ENCODE data around the gene COBL.

Gene COBL

DNA sequence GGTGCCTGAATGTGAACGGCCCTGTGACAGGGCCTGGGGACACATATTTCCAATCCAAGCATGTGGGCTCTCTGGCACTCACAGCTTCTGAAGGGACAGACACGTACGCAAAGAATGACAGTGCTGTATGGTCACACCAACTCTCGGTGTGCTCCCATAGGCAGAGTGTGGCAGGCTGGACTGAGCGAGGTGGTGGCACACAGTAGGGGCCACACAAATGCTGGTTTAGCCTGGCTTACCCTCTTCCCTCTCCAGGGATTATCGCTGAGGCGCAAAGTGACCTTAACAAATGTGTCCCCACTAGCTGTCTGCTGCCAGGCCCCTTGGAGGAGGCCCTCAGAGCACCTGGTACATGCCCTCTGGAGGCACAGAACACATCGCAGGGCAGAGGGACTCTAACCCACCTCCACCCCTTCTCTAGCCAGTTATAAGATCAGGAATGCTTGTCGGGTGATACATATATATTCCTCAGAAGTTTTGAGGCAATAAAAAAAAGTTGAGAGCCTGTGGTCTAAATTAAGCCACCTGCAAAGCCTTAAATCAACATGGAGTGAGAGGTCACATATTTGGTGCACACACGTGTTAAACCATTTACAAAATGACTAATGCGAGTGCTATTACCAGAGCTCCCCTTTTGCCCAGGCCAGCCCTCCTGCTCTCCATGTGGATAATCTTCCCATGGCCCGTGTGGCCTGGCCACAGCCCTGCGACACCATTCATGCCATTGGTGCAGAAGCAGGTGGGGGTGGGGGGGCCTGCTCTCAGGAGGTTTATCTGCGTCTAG lies 271.1 kb downstream of the COBL start:
- no peak for DNase-seq (ENCODE audit: low read depth)

GRCh38 chr7:51043461-51043860 lies 273.1 kb downstream of the COBL start:
- DNase-seq (ENCODE audit: low read depth), result no peak

- no peak for DNase-seq (ENCODE audit: low read depth)
These were observed 275.8 kb downstream of the COBL start for GRCh38 chr7:51040787-51041186.

GRCh38 chr7:51038573-51038972 lies 278.0 kb downstream of the COBL start:
- DNase-seq (ENCODE audit: low read depth), result no peak

GRCh38 chr7:51035716-51036115 lies 280.9 kb downstream of the COBL start:
- no peak for DNase-seq (ENCODE audit: low read depth)

- no peak for DNase-seq (ENCODE audit: low read depth)
These were observed 281.9 kb downstream of the COBL start for GRCh38 chr7:51034521-51035264.

GRCh38 chr7:51033727-51034520 lies 282.7 kb downstream of the COBL start:
- no peak for DNase-seq (ENCODE audit: low read depth)

- DNase-seq (ENCODE audit: low read depth), result no peak
These were observed 284.7 kb downstream of the COBL start for GRCh38 chr7:51031791-51032515.

GRCh38 chr7:51031216-51031615 lies 285.4 kb downstream of the COBL start:
- no peak for DNase-seq (ENCODE audit: low read depth)

DNA sequence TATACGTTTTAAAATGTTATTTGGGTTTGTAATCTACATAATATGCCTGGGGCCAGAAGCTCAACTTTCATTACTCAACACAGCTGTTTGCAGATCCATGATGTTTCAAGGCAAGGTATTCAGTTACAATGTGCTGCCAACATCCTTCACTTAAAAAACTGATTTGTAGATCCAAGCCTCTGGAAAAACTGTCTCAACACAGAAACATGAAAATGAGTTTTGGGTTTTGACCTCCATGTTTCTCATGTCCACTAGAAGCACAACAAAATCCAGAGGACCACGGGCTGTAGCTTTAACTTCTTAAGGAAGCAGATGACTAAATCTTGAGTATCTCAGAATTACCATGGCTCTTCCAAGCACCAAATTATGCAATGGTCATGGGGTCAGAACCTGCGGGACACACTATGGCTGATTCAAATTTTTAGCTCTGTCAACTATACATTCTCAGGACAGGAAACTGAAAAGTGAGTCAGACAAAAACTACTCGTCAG lies 286.9 kb downstream of the COBL start:
- DNase-seq (ENCODE audit: low read depth), result no peak

DNA sequence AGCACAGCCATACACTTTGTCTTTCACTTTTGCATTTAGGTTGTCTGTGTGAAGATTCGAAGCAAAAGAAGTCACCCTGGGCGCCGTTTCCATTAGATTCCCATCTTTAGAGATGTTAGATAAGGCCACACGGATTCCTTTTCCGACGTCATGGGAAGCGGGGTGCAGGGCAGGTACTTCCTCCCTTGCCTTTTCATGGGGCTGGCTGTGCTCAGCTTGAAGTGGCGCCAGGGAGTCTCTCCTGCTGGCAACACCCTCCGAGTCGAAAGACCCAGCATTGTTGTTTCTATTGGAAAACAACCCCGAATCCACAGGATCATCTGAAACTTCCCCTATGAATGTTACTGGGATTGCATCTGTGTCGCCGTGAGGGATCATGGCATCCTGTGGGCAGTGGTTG lies 287.5 kb downstream of the COBL start:
- no peak for DNase-seq (ENCODE audit: low read depth)

GRCh38 chr7:51027935-51028830 lies 288.4 kb downstream of the COBL start:
- no peak for DNase-seq (ENCODE audit: low read depth)

DNA sequence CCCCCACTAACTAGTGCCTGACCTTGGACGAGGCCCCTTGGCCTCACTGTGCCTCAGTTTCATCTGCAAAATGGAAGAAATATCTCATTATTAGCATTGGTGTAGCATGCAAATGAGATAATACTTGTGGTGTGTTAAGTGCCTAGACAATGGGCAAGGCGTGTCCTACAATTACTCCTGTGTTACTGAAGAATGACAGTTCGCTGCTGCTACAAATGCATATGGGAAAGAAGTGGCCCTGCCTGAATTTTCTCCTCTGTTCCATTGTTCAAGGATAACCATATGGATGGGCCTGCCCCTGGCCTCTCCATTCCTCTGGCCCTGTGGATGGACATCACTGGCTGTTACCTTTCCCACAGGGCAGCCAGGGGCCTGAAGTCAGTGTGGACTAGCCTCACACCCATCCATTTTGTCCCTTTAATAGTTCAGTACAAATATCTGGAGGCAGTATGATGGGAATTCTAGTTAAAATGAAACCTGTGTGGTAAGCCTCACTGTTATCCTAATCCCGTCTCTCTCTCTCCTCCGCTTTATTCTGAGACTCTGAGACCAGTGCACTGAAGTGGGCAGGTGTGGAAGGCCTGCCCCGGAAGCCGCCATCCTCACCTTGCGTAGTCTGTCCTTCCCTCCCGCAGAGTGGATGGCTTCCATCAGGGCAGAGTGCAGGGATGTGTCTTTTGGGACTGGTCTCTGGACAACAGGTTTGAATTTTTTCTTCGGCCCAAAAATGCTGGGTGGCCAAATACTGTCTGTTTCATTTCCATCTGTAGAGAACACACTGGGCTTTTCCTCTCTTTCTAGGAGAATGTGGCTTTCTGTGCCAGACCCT lies 289.3 kb downstream of the COBL start:
- DNase-seq (ENCODE audit: low read depth), result no peak

DNA sequence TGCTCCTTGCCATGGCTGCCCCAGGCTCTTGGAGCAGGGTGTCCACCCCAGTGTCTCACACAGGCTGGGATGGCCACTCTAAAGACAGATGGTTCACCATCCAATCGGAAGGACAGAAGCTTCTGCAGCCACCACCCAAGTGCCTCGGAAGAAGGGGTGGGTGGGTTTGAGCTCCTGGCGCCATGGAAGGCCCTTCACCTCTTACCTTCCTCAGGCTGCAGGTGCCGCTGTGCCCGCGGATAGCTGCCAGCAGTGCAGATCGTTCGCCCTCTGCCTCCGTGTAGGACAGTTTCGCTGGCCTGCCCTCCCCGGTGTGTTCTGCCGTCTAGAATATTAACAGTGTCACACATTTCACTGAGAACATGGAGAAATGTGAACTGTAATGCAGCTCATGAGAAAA lies 290.3 kb downstream of the COBL start:
- no peak for DNase-seq (ENCODE audit: low read depth)

DNA sequence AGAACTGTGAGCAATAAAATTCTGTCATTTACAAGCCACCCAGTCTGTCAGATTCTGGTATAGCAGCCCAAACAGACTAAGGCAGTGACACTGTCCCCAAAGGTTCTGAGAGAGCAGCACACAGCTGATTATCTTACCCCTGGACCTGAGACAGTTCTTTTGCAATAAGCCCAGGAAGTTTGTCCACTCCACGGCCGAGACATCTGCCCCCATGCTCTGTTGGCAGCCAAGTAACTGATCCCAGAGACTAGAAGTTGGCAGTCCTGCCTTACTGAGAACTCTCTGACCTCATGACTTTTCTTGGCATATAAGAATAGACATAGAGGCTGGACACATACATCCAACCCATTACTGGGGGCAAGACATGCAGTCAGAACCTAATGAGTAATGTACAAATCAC lies 290.9 kb downstream of the COBL start:
- DNase-seq (ENCODE audit: low read depth), result no peak

- DNase-seq (ENCODE audit: low read depth), result no peak
These were observed 291.7 kb downstream of the COBL start for GRCh38 chr7:51024867-51025266.

DNA sequence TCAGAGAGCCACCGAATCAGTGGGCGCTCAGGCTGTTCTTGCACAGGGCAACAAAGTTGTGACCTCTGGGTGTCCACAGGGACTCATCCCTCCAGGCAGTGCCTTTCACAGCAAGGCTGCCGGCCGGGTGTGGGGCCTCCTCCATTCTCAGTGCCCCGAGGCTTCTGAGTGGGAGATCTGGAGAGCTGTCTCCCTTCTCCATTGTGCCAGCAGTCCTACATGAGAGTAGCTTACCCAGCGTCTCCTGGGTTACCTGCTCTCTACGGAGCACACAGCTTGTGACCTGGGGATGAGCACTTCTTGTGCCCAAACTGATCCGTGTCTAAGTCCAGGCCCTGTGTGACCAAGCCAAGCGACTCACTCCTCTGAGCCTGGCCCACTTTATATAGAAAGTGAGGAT lies 293.1 kb downstream of the COBL start:
- DNase-seq (ENCODE audit: low read depth), result no peak

GRCh38 chr7:51022821-51023220 lies 293.8 kb downstream of the COBL start:
- DNase-seq (ENCODE audit: low read depth), result no peak

DNA sequence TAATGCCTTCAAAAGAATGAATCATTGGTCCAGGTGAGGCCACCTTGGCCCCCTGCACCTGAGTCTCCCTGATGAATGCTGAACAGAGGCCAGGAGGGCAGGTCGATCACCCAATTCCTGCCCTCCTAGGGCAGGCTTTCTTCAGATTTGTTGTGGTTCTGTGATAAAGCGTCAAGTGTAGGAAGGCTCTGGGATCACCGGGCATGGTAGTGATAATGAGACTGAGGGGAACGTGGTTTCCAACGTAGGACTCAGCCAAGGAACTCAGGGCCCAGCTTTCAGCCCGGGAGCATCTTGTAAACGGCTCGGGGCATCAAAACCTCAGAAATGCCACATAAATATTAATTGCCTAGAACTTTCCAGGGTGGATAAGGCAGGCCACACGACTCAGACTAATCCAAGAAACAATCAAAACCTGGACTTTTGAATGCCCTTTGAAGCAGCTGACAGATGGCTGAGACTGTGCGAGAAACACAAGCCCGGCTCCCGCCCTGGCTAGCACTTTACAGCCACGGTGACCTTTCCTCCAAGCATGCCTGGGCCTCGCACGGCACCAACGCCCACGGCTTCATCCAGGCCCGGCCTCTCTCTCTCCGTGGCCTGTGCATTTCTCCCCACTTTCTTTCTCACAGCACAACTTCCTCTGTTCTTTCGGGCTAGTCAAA lies 294.6 kb downstream of the COBL start:
- no peak for DNase-seq (ENCODE audit: low read depth)
